Neutrophil (primary cell): ENCODE results near the gene UBE3C.

ENCODE experiments used
- H3K27ac ChIP-seq: fragments of 200-600 bp; sonication (generic); 2 replicates; pipeline ENCODE4 v1.5.1; 2016; ENCODE audit warnings: mild to moderate bottlenecking, moderate library complexity
- H3K27me3 ChIP-seq: fragments of 200-600 bp; sonication (generic); 2 replicates; pipeline ENCODE4 v1.6.0; 2016; ENCODE audit warnings: mild to moderate bottlenecking
- H3K36me3 ChIP-seq: fragments of 200-600 bp; sonication (generic); 2 replicates; pipeline ENCODE4 v1.5.1; 2017
- H3K4me1 ChIP-seq, 2 experiments: fragments of 200-600 bp in 1 of 2; sonication (generic) in 1 of 2; 1 replicate in 1 of 2; 2 replicates in 1 of 2; pipeline versions ENCODE4 v1.5.1 to v1.6.1; 2013 to 2016; ENCODE audit warnings: low read depth in 1 of 2, low read length in 1 of 2, mild to moderate bottlenecking in 1 of 2, moderate library complexity in 1 of 2; ENCODE audit not compliant: control insufficient read depth in 1 of 2, insufficient read depth in 1 of 2
- H3K4me3 ChIP-seq, 2 experiments: fragments of 200-600 bp in 1 of 2; sonication (generic) in 1 of 2; 1 replicate in 1 of 2; 2 replicates in 1 of 2; pipeline ENCODE4 v1.5.1; 2013 to 2016; ENCODE audit warnings: low read depth in 1 of 2, low read length in 1 of 2, mild to moderate bottlenecking in 1 of 2, moderate library complexity in 1 of 2
- H3K9me3 ChIP-seq: fragments of 200-600 bp; sonication (generic); 2 replicates; pipeline ENCODE4 v1.5.1; 2016
- CTCF ChIP-seq: fragments of 200-600 bp; sonication (generic); IDR thresholded peaks from 2 replicates; pipeline ENCODE4 v1.5.1; 2016; ENCODE audit warnings: antibody characterized with exemption

UBE3C gene

DNA sequence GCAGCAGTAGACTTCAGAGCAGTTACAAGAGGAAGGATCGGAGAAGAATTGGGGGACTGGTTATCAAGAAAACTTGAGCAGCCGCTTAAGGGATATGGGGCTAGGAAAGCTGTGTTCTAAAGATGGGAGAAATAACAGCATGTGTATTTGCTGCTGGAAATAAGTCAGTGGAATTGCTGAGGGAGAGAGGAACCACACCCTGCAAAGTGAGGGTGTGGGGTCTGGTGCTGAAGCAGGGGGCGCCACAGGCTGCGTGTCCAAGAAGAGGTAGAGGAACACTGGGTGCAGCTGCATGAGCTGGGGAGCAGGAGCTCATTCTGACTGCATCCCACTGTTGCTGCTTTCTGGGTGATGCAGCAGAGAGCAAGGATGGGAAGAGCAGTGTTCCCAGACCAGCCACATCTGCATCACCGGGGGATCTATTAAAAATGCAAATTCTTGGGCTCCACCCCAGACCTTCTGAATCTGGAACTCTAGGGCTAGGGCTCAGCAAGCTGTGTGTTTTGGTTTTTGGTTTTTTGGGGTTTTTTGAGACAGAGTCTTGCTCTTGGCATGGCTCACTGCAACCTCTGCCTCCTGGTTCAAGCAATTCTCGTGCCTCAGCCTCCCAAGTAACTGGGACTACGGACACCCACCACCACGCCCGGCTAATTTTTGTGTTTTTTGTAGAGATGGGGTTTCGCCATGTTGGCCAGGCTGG, 101.0 kb downstream of the UBE3C start:
- H3K9me3 ChIP-seq, result no peaks in the 10 kb centered on the region
- H3K4me1 ChIP-seq, result no peaks in the 10 kb centered on the region
- no peak overlapping the region for H3K4me3 ChIP-seq
- H3K27ac ChIP-seq, result no peak overlapping the region
- no peak for TF ChIP-seq CTCF
- peaks cover 44% of the 10 kb centered on the region for H3K36me3 ChIP-seq
- H3K27me3 ChIP-seq, result no peaks in the 10 kb centered on the region

DNA sequence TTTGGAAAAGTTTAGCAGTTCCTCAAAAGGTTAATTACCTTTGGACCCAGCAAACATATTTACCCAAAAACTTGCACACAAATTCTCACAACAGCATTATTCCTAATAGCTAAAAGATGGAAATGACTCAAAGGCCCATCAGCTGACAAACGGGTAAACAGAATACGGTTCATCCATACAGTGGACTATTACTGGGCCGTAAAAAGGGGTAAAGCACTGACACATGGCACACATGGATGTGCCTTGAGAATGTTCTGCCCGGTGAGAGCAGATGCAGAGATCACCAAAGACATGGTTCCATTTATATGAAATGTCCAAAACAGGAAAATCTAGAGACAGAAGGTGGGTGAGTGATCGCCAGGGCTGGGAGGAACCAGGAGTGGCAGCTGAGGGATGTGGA, 102.9 kb downstream of the UBE3C start:
- Histone ChIP-seq H3K27ac (no peak overlapping the region), H3K9me3 (no peaks in the 10 kb centered on the region), H3K27me3 (no peaks in the 10 kb centered on the region), H3K36me3 (peaks cover 33% of the 10 kb centered on the region), H3K4me1 (no peaks in the 10 kb centered on the region), H3K4me3 (no peak overlapping the region)
- TF ChIP-seq CTCF, result no peak

- Histone ChIP-seq H3K27me3 (no peaks in the 10 kb centered on the region), H3K4me1 (no peaks in the 10 kb centered on the region), H3K9me3 (no peaks in the 10 kb centered on the region), H3K27ac (no peak overlapping the region), H3K4me3 (no peak overlapping the region), H3K36me3 (peaks cover 36% of the 10 kb centered on the region)
- TF ChIP-seq CTCF, result no peak
These were observed 106.0 kb downstream of the UBE3C start for GRCh38 chr7:157244516-157245294.

DNA sequence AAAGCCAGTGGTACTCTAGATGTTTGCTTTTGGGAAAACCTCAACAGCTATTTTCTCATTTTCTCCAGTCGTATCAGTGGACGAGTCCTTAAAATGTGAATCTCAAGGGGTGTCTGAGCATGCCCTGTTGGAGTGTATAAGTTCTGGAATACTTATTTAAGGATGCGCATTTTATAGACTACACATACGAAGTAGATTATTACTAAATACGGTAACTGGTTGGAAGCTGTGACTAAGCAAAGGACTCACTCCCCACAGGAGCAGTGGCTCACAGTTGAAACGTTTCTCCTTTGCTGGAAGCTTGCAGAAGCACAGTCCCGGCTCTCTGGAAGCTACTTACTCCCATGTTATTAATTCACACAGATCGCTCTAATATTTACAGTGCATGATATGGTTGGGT, 107.3 kb downstream of the UBE3C start:
- Histone ChIP-seq H3K9me3 (no peaks in the 10 kb centered on the region), H3K4me1 (no peaks in the 10 kb centered on the region), H3K27me3 (no peaks in the 10 kb centered on the region), H3K27ac (no peak overlapping the region), H3K36me3 (peaks cover 40% of the 10 kb centered on the region), H3K4me3 (no peak overlapping the region)
- TF ChIP-seq CTCF, result no peak

DNA sequence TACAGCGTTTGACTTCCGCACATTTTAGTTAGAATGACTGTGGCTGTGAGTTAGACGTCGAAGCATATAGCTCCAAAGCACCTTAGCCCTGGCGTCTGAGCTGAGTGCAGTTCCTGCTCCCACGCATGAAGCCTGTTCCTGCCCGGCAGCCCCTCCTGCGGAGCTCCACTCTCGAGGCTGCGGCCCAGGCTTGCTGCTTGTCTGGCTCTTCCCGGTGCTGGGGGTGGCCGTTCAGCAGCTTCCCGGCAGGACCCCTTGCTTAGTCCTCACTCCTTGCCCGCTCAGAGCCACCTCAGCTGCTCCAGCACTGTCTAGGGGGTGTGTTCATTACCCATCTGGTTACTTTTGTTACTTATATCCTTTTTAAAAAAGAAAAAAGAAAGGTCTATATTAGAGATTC, 109.9 kb downstream of the UBE3C start:
- Histone ChIP-seq H3K9me3 (no peaks in the 10 kb centered on the region), H3K27ac (no peak overlapping the region), H3K36me3 (peaks cover 42% of the 10 kb centered on the region)

More for the DNA sequence above, 109.9 kb downstream of the UBE3C start:
- H3K4me1 ChIP-seq, result no peaks in the 10 kb centered on the region
- H3K4me3 ChIP-seq, result no peak overlapping the region
- TF ChIP-seq CTCF, result no peak
- no peaks in the 10 kb centered on the region for H3K27me3 ChIP-seq
